ENCODE measurements around the gene AP1AR. TPM values are rescaled to one million over a fixed set of nuclear protein-coding genes. Genes with fewer than 3 reads are reported as not detected.

Gene AP1AR
- total RNA-seq, 2 donors from 2014 or later: 9.1 to 12.5 TPM

- Histone ChIP-seq H3K27me3 (no peaks in the 10 kb centered on the region), H3K27ac (no peak overlapping the region), H3K4me1 (no peaks in the 10 kb centered on the region), H3K4me3 (no peak overlapping the region), H3K9me3 (no peaks in the 10 kb centered on the region), H3K36me3 (replicated peaks in 1 of 2; ENCODE audit: insufficient read depth in 1 of 2, low read depth in 2 of 2) (no peaks in the 10 kb centered on the region)
- intact Hi-C loops (cut with DNase I): no loop called here
- DNase-seq: no peak
- no peak for ATAC-seq
- WGBS, 2 donors: 47 to 50% methylated on average over 1 of the region's 1 CpG
- TF ChIP-seq POLR2A (IDR thresholded peaks at IDR 0.05): no peak
- TF ChIP-seq CTCF (IDR thresholded peaks at IDR 0.05): no peak
Measured at GRCh38 chr4:112210777-112211176, 20.8 kb upstream of the AP1AR start.

- no peaks in the 10 kb centered on the region for H3K27me3 ChIP-seq
- H3K9me3 ChIP-seq: no peaks in the 10 kb centered on the region
- no peaks in the 10 kb centered on the region for H3K36me3 ChIP-seq (replicated peaks in 1 of 2; ENCODE audit: insufficient read depth in 1 of 2, low read depth in 2 of 2)
- no peak overlapping the region for H3K27ac ChIP-seq
- DNase-seq (no peak), ATAC-seq (no peak)
- 54 to 63% methylated on average over 2 of the region's 2 CpGs for WGBS, 2 donors
- no peak overlapping the region for H3K4me3 ChIP-seq
- intact Hi-C loops (cut with DNase I): no loop called here
- TF ChIP-seq CTCF (IDR thresholded peaks at IDR 0.05) (no peak), POLR2A (IDR thresholded peaks at IDR 0.05) (no peak)
- no peaks in the 10 kb centered on the region for H3K4me1 ChIP-seq
Measured at GRCh38 chr4:112213091-112213490, 18.5 kb upstream of the AP1AR start.

GRCh38 chr4:112213856-112214255, 17.7 kb upstream of the AP1AR start:
- no peaks in the 10 kb centered on the region for H3K4me1 ChIP-seq
- no peaks in the 10 kb centered on the region for H3K36me3 ChIP-seq (replicated peaks in 1 of 2; ENCODE audit: insufficient read depth in 1 of 2, low read depth in 2 of 2)
- DNase-seq: no peak
- 72 to 78% methylated on average over 3 of the region's 3 CpGs for WGBS, 2 donors
- H3K4me3 ChIP-seq: no peak overlapping the region
- no peak for ATAC-seq
- H3K27ac ChIP-seq: no peak overlapping the region
- TF ChIP-seq POLR2A (IDR thresholded peaks at IDR 0.05) (no peak), CTCF (IDR thresholded peaks at IDR 0.05) (no peak)
- intact Hi-C loops (cut with DNase I): no loop called here
- H3K27me3 ChIP-seq: no peaks in the 10 kb centered on the region
- H3K9me3 ChIP-seq: no peaks in the 10 kb centered on the region

GRCh38 chr4:112214390-112215264, 17.0 kb upstream of the AP1AR start:
- Histone ChIP-seq H3K27ac (no peak overlapping the region), H3K36me3 (replicated peaks in 1 of 2; ENCODE audit: insufficient read depth in 1 of 2, low read depth in 2 of 2) (no peaks in the 10 kb centered on the region), H3K4me1 (no peaks in the 10 kb centered on the region), H3K27me3 (no peaks in the 10 kb centered on the region), H3K9me3 (no peaks in the 10 kb centered on the region), H3K4me3 (no peak overlapping the region)
- peak in 6 of 7 experiments; percentile 52 to 78 (median 66) for TF ChIP-seq CTCF (IDR thresholded peaks at IDR 0.05)
- TF ChIP-seq POLR2A (IDR thresholded peaks at IDR 0.05): no peak
- ATAC-seq (no peak), DNase-seq (no peak)
- intact Hi-C loops (cut with DNase I): no loop called here

All from body of pancreas (tissue), 4 donors.